KMS-11 (cell line): Measurements from ENCODE around the gene HS3ST5.

Source experiments
- H2AFZ ChIP-seq: fragments of 200-600 bp; sonication (generic); 2 replicates; pipeline ENCODE4 v1.6.1; 2016; ENCODE audit warnings: antibody characterized with exemption, mixed run types, low read depth
- H3K27ac ChIP-seq: fragments of 200-600 bp; sonication (generic); 2 replicates; pipeline ENCODE4 v1.6.1; 2016; ENCODE audit warnings: mild to moderate bottlenecking, mixed run types
- H3K27me3 ChIP-seq: fragments of 200-600 bp; sonication (generic); 2 replicates; pipeline ENCODE4 v1.6.1; 2017; ENCODE audit warnings: mild to moderate bottlenecking, low read depth, mixed run types, moderate library complexity; ENCODE audit not compliant: insufficient read depth
- H3K36me3 ChIP-seq: fragments of 200-600 bp; sonication (generic); 2 replicates; pipeline ENCODE4 v1.6.1; 2017; ENCODE audit warnings: mild to moderate bottlenecking, mixed run types; ENCODE audit not compliant: insufficient read depth
- H3K4me1 ChIP-seq: fragments of 200-600 bp; sonication (generic); 2 replicates; pipeline ENCODE4 v1.6.1; 2016; ENCODE audit warnings: mild to moderate bottlenecking, low read depth, mixed run types; ENCODE audit not compliant: poor library complexity, severe bottlenecking
- H3K4me2 ChIP-seq: fragments of 200-600 bp; sonication (generic); 2 replicates; pipeline ENCODE4 v1.7.0; 2016; ENCODE audit warnings: mild to moderate bottlenecking, mixed run types
- H3K4me3 ChIP-seq: fragments of 200-600 bp; sonication (generic); IDR thresholded peaks from 2 replicates; pipeline ENCODE4 v1.6.1; 2017; ENCODE audit warnings: low read depth, low read length, mixed read lengths; ENCODE audit not compliant: insufficient read depth
- H3K79me2 ChIP-seq: fragments of 200-600 bp; sonication (generic); 2 replicates; pipeline ENCODE4 v1.6.1; 2016; ENCODE audit warnings: low read depth, mixed run types; ENCODE audit not compliant: insufficient read depth
- H3K9ac ChIP-seq: fragments of 200-600 bp; sonication (generic); 2 replicates; pipeline ENCODE4 v1.6.1; 2016; ENCODE audit warnings: mild to moderate bottlenecking, mixed run types
- H4K20me1 ChIP-seq: fragments of 200-600 bp; sonication (generic); 2 replicates; pipeline ENCODE4 v1.6.1; 2016; ENCODE audit warnings: mild to moderate bottlenecking, mixed run types; ENCODE audit not compliant: insufficient read depth
- TF ChIP-seq, protein P1 (sequence below): fragments of 200-600 bp; sonication (generic); conservative IDR thresholded peaks from 2 replicates; pipeline ENCODE4 v1.6.1; 2017; ENCODE audit warnings: low read depth, mild to moderate bottlenecking, antibody characterized with exemption, low read length, moderate library complexity, mixed read lengths

The HS3ST5 gene

DNA sequence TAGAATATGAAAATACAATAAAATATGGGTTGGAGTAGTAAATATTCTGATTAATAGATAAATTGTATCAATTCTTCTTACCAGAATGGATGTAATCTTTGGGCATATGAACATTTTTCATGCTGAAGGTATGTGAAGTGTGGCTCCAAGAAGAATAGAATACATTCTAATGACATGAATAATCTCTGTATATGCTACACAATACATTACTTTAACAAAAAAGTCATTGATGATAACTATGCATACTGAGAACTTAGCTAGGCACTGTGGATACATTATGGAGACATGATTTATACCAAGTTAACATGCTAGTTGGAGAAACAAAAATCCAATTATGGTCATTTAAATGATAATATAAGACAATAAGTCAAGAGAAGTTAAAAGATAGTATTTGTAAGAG, 309.2 kb downstream of the HS3ST5 start:
- Histone ChIP-seq H3K36me3 (no peaks in the 10 kb centered on the region), H2AFZ (no peak overlapping the region), H3K27ac (no peak overlapping the region), H3K27me3 (no peaks in the 10 kb centered on the region), H3K4me1 (no peaks in the 10 kb centered on the region), H4K20me1 (no peaks in the 10 kb centered on the region), H3K4me3 (no peak overlapping the region), H3K79me2 (no peaks in the 10 kb centered on the region), H3K4me2 (no peak overlapping the region), H3K9ac (no peak overlapping the region)
- TF ChIP-seq, protein P1, sequence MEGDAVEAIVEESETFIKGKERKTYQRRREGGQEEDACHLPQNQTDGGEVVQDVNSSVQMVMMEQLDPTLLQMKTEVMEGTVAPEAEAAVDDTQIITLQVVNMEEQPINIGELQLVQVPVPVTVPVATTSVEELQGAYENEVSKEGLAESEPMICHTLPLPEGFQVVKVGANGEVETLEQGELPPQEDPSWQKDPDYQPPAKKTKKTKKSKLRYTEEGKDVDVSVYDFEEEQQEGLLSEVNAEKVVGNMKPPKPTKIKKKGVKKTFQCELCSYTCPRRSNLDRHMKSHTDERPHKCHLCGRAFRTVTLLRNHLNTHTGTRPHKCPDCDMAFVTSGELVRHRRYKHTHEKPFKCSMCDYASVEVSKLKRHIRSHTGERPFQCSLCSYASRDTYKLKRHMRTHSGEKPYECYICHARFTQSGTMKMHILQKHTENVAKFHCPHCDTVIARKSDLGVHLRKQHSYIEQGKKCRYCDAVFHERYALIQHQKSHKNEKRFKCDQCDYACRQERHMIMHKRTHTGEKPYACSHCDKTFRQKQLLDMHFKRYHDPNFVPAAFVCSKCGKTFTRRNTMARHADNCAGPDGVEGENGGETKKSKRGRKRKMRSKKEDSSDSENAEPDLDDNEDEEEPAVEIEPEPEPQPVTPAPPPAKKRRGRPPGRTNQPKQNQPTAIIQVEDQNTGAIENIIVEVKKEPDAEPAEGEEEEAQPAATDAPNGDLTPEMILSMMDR, result no peak

DNA sequence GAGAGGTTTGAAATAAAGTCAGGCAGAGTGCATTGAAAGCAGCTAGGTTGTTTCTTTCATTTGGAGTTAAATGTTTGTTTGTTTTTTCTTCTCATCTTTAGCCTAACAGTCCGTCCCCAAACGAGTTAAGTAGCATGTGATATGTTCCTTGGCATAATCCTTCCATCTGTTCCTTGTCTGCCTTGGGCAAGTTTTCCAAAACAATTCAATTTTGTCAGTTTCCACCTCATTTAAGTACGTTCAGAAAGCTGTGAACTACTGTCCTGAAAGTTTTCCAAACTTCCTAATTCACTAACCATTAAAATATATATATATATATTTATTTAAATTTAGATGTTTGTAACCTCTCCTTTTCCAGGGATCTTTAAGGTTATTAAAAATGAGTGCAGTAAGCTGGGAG, 310.1 kb downstream of the HS3ST5 start:
- Histone ChIP-seq H4K20me1 (no peaks in the 10 kb centered on the region), H3K36me3 (no peaks in the 10 kb centered on the region), H2AFZ (no peak overlapping the region), H3K79me2 (no peaks in the 10 kb centered on the region), H3K27ac (no peak overlapping the region), H3K4me3 (no peak overlapping the region), H3K4me1 (no peaks in the 10 kb centered on the region), H3K4me2 (no peak overlapping the region), H3K27me3 (no peaks in the 10 kb centered on the region), H3K9ac (no peak overlapping the region)
- TF ChIP-seq, protein P1, result no peak

DNA sequence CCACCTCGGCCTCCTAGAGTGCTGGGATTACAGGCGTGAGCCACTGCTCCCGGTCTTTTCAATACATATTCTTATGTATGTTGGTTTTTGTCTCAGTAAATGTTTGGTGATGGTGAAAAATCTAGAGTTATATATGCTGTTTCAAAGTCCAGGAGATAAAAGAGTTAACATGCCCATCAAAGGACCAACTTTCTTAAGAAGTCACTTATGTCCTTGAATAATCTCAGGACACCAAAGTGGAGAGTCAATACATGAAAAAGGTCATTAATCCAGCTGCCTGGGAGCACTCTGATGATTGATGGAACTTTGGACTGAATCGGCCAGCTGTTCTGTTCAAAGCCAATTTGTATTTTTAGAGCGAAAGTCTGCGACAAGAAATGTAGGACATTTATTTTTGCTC, 312.1 kb downstream of the HS3ST5 start:
- TF ChIP-seq, protein P1, result no peak

DNA sequence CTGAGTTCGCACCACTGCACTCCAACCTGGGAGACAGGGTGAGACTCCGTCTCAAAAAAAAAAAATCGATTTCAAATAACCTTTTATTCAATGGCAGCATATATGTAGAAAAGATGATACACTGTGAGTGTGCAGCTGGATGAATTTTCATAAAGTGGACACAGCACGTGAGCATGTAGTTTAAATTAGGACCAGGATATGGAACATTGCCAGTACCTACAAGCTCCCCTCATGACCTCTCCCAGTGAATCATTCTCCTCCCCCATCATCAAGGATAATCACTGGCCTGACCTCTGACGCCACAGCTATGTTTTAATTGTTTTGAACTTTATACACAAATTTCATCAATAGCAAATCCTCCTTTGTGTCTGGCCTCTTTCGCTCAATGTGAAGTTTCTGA, 318.1 kb downstream of the HS3ST5 start:
- Histone ChIP-seq H3K79me2 (no peaks in the 10 kb centered on the region), H3K4me2 (no peak overlapping the region), H3K9ac (no peak overlapping the region), H3K4me1 (no peaks in the 10 kb centered on the region), H3K36me3 (no peaks in the 10 kb centered on the region), H4K20me1 (no peaks in the 10 kb centered on the region), H3K4me3 (no peak overlapping the region), H2AFZ (no peak overlapping the region), H3K27ac (no peak overlapping the region), H3K27me3 (no peaks in the 10 kb centered on the region)
- TF ChIP-seq, protein P1, result no peak

More for the DNA sequence above, 312.1 kb downstream of the HS3ST5 start:
- H3K27me3 ChIP-seq, result no peaks in the 10 kb centered on the region
- H4K20me1 ChIP-seq, result no peaks in the 10 kb centered on the region
- no peaks in the 10 kb centered on the region for H3K79me2 ChIP-seq
- no peaks in the 10 kb centered on the region for H3K36me3 ChIP-seq
- H3K27ac ChIP-seq, result no peak overlapping the region
- H3K4me2 ChIP-seq, result no peak overlapping the region
- no peak overlapping the region for H2AFZ ChIP-seq
- H3K4me3 ChIP-seq, result no peak overlapping the region
- no peak overlapping the region for H3K9ac ChIP-seq
- H3K4me1 ChIP-seq, result no peaks in the 10 kb centered on the region
